ENCODE results near the gene CTSS. TPM values are rescaled to one million over a fixed set of nuclear protein-coding genes. Genes with fewer than 3 reads are reported as not detected.

The CTSS gene
- total RNA-seq, 1 experiment from 2014 or later: not detected

- Mint-ChIP-seq H3K27me3 (ENCODE audit: low read depth) (no peaks in the 10 kb centered on the region; the same call in 1 of the 2 replicates), H3K36me3 (ENCODE audit: insufficient read depth in 1 of 3, low read depth in 3 of 3) (peaks cover 2 to 4% (median 3%) of the 10 kb centered on the region in 3 experiments; a peak in 6 of 7 replicates), H3K27ac (no peak overlapping the region), H3K4me1 (no peaks in the 10 kb centered on the region), H3K9me3 (peaks cover 2 to 5% of the 10 kb centered on the region in 2 experiments), H3K4me3 (no peak overlapping the region)
- no peak overlapping the region for H4K5ac ChIP-seq (ENCODE audit: insufficient read length, low read depth, low read length)
- no CpG with 5 or more reads among the region's 3 CpGs for WGBS (ENCODE audit: extremely low coverage, insufficient read length, low lambda C conversion rate)
- H4K91ac ChIP-seq (ENCODE audit: insufficient read length, low read depth, low read length): no peak overlapping the region
- H3T11ph ChIP-seq (ENCODE audit: low read length): no peak overlapping the region
- no peak overlapping the region for H3K4ac ChIP-seq (ENCODE audit: low read depth, low read length)
- no peak overlapping the region for H3K9ac ChIP-seq (ENCODE audit: extremely low read depth, insufficient read length, low read length)
- H2BK20ac ChIP-seq (ENCODE audit: low read depth, low read length, poor library complexity, severe bottlenecking): no peak overlapping the region
- no peak overlapping the region for H4K8ac ChIP-seq (replicated peaks; ENCODE audit: insufficient read length, low read depth, low read length)
- H3K14ac ChIP-seq (ENCODE audit: insufficient read depth, low read length): no peak overlapping the region
- no peak overlapping the region for H3K18ac ChIP-seq (ENCODE audit: insufficient read length, low read depth, low read length)
- H3K23ac ChIP-seq (ENCODE audit: insufficient read length, low read depth, low read length): no peak overlapping the region
- no peak overlapping the region for H3K4me2 ChIP-seq (ENCODE audit: insufficient read depth, insufficient read length, low read length)
- no peaks in the 10 kb centered on the region for H3K79me2 ChIP-seq (ENCODE audit: insufficient read depth, low read length)
- TF ChIP-seq CTCF (conservative IDR thresholded peaks at IDR 0.05): no peak
- no peaks in the 10 kb centered on the region for H3K9me3 ChIP-seq (ENCODE audit: control insufficient read depth, low read depth, low read length)
- no peak for DNase-seq
- H3K4me1 ChIP-seq (ENCODE audit: insufficient read depth, low read length): no peaks in the 10 kb centered on the region
- no peaks in the 10 kb centered on the region for H3K23me2 ChIP-seq (ENCODE audit: insufficient read length, low read depth, low read length, poor library complexity, severe bottlenecking)
- no peak overlapping the region for H2BK120ac ChIP-seq (ENCODE audit: low read depth, low read length, poor library complexity, severe bottlenecking)
- H2AFZ ChIP-seq (ENCODE audit: low read length): no peak overlapping the region
- no peaks in the 10 kb centered on the region for H4K20me1 ChIP-seq (ENCODE audit: control insufficient read depth, insufficient read depth, insufficient read length)
- no peaks in the 10 kb centered on the region for H3K79me1 ChIP-seq (ENCODE audit: insufficient read depth, low read depth, low read length, poor library complexity, severe bottlenecking)
- H2BK5ac ChIP-seq (ENCODE audit: insufficient read length, low read length): no peak overlapping the region
- H3K27ac ChIP-seq (ENCODE audit: insufficient read length, low read depth, low read length): no peak overlapping the region
- H3K27me3 ChIP-seq (ENCODE audit: insufficient read depth, low read length): no peaks in the 10 kb centered on the region
- no peak overlapping the region for H2BK15ac ChIP-seq (ENCODE audit: low read depth, low read length)
- H2AK5ac ChIP-seq (ENCODE audit: insufficient read length, low read length): no peak overlapping the region
- H2BK12ac ChIP-seq (ENCODE audit: insufficient read length, low read depth, low read length): no peak overlapping the region
- no peak overlapping the region for H3K56ac ChIP-seq (ENCODE audit: insufficient read length, low read depth, low read length)
Observed at GRCh38 chr1:150775276-150775675, 9.7 kb upstream of the CTSS start.
